ENCODE results near the gene RPTOR. TPM values are rescaled to one million over a fixed set of nuclear protein-coding genes. Genes with fewer than 3 reads are reported as not detected.

Gene RPTOR
- total RNA-seq, 1 experiment from 2014 or later = 66.7 TPM

GRCh38 chr17:80786887-80787286, 242.2 kb downstream of the RPTOR start:
- BruUV-seq (replicated peaks) = no TSS peak
- no peak overlapping the region for H3K4me3 ChIP-seq (ENCODE audit: low read depth, low read length)
- 0 out of 2 replicates have a peak, but pooled peaks cover 3% of the 10 kb centered on the region for H3K9me3 ChIP-seq
- Mint-ChIP-seq H3K36me3 (ENCODE audit: insufficient read depth, unreplicated experiment) (peaks cover 25% of the 10 kb centered on the region), H3K4me3 (ENCODE audit: unreplicated experiment) (no peak overlapping the region), H3K4me1 (ENCODE audit: low read depth, unreplicated experiment) (peaks cover 45% of the 10 kb centered on the region), H3K27me3 (ENCODE audit: insufficient read depth, unreplicated experiment) (no peaks in the 10 kb centered on the region), H3K27ac (ENCODE audit: unreplicated experiment) (no peak overlapping the region), H3K9me3 (ENCODE audit: unreplicated experiment) (peaks cover 16% of the 10 kb centered on the region)
- H3K36me3 ChIP-seq (ENCODE audit: control insufficient read depth, insufficient read depth, low read length) = no peaks in the 10 kb centered on the region; the same call in 1 of the 2 replicates
- no peak for TF ChIP-seq CTCF (IDR thresholded peaks at IDR 0.05; ENCODE audit: insufficient read depth in 1 of 2, low read depth in 1 of 2, low read length in 1 of 2, severe bottlenecking in 1 of 2, unreplicated experiment in 1 of 2)
- ChIA-PET POLR2A (no interaction called here), CTCF (no interaction called here)
- DNase-seq = no peak
- intact Hi-C loops (cut with micrococcal nuclease; ENCODE audit: unreplicated experiment) = no loop called here
- H3K27me3 ChIP-seq (replicated peaks; ENCODE audit: control insufficient read depth, insufficient read depth, low read length) = no peaks in the 10 kb centered on the region
- H3K4me1 ChIP-seq = peaks cover 24% of the 10 kb centered on the region

- Mint-ChIP-seq H3K27me3 (ENCODE audit: insufficient read depth, unreplicated experiment) (no peaks in the 10 kb centered on the region), H3K4me3 (ENCODE audit: unreplicated experiment) (no peak overlapping the region), H3K9me3 (ENCODE audit: unreplicated experiment) (peaks cover 16% of the 10 kb centered on the region), H3K4me1 (ENCODE audit: low read depth, unreplicated experiment) (peaks cover 51% of the 10 kb centered on the region), H3K27ac (ENCODE audit: unreplicated experiment) (no peak overlapping the region), H3K36me3 (ENCODE audit: insufficient read depth, unreplicated experiment) (peaks cover 34% of the 10 kb centered on the region)
- H3K4me1 ChIP-seq = peaks cover 31% of the 10 kb centered on the region
- no peak for DNase-seq
- TF ChIP-seq CTCF (IDR thresholded peaks at IDR 0.05; ENCODE audit: insufficient read depth in 1 of 2, low read depth in 1 of 2, low read length in 1 of 2, severe bottlenecking in 1 of 2, unreplicated experiment in 1 of 2) = no peak
- H3K27me3 ChIP-seq (replicated peaks; ENCODE audit: control insufficient read depth, insufficient read depth, low read length) = no peaks in the 10 kb centered on the region
- 0 out of 2 replicates have a peak, but pooled peaks cover 3% of the 10 kb centered on the region for H3K9me3 ChIP-seq
- intact Hi-C loops (cut with micrococcal nuclease; ENCODE audit: unreplicated experiment) = no loop called here
- no peaks in the 10 kb centered on the region; the same call in 1 of the 2 replicates for H3K36me3 ChIP-seq (ENCODE audit: control insufficient read depth, insufficient read depth, low read length)
- CTCF ChIA-PET = no interaction called here
- no TSS peak for BruUV-seq (replicated peaks)
- no peak overlapping the region for H3K4me3 ChIP-seq (ENCODE audit: low read depth, low read length)
- POLR2A ChIA-PET = no interaction called here
These were observed 243.2 kb downstream of the RPTOR start for GRCh38 chr17:80787881-80788280.

GRCh38 chr17:80789356-80789902, 244.8 kb downstream of the RPTOR start:
- Histone ChIP-seq H3K36me3 (ENCODE audit: control insufficient read depth, insufficient read depth, low read length) (peaks cover 1% of the 10 kb centered on the region), H3K4me1 (peaks cover 31% of the 10 kb centered on the region), H3K4me3 (ENCODE audit: low read depth, low read length) (no peak overlapping the region), H3K27me3 (replicated peaks; ENCODE audit: control insufficient read depth, insufficient read depth, low read length) (no peaks in the 10 kb centered on the region), H3K9me3 (0 out of 2 replicates have a peak, but pooled peaks cover 3% of the 10 kb centered on the region)
- Mint-ChIP-seq H3K9me3 (ENCODE audit: unreplicated experiment) (peaks cover 16% of the 10 kb centered on the region), H3K4me1 (ENCODE audit: low read depth, unreplicated experiment) (peaks cover 52% of the 10 kb centered on the region), H3K27ac (ENCODE audit: unreplicated experiment) (peak overlapping the region; percentile 88), H3K27me3 (ENCODE audit: insufficient read depth, unreplicated experiment) (no peaks in the 10 kb centered on the region), H3K36me3 (ENCODE audit: insufficient read depth, unreplicated experiment) (peaks cover 46% of the 10 kb centered on the region), H3K4me3 (ENCODE audit: unreplicated experiment) (no peak overlapping the region)
- CTCF ChIA-PET = no interaction called here
- no TSS peak for BruUV-seq (replicated peaks)
- peak in 1 of 2 experiments; percentile 12 for DNase-seq
- intact Hi-C loops (cut with micrococcal nuclease; ENCODE audit: unreplicated experiment) = no loop called here
- POLR2A ChIA-PET = no interaction called here
- TF ChIP-seq CTCF (IDR thresholded peaks at IDR 0.05; ENCODE audit: insufficient read depth in 1 of 2, low read depth in 1 of 2, low read length in 1 of 2, severe bottlenecking in 1 of 2, unreplicated experiment in 1 of 2) = no peak
